ENCODE results near the gene LSAMP.
"Not testable (repeated sequence)": the region's sequence is repeated elsewhere in the genome, so short reads cannot be mapped to it uniquely, and the experiment has no call there.

The LSAMP gene

GRCh38 chr3:116093374-116093773 is 351.9 kb downstream of the LSAMP start:
- DNase-seq, result no peak

GRCh38 chr3:116087426-116087825 is 357.9 kb downstream of the LSAMP start:
- no peak for DNase-seq

- no peak for DNase-seq
These were observed 360.1 kb downstream of the LSAMP start for GRCh38 chr3:116084999-116085791.

- DNase-seq, result no peak
These were observed 361.6 kb downstream of the LSAMP start for GRCh38 chr3:116083683-116084082.

- DNase-seq, result no peak
These were observed 366.7 kb downstream of the LSAMP start for GRCh38 chr3:116078561-116078960.

- no peak for DNase-seq
These were observed 367.7 kb downstream of the LSAMP start for GRCh38 chr3:116077557-116077956.

GRCh38 chr3:116077059-116077458 is 368.2 kb downstream of the LSAMP start:
- no peak for DNase-seq

- not testable (repeated sequence) for DNase-seq
These were observed 374.6 kb downstream of the LSAMP start for GRCh38 chr3:116070516-116071278.

GRCh38 chr3:116070061-116070460 is 375.2 kb downstream of the LSAMP start:
- no peak for DNase-seq

GRCh38 chr3:116069024-116069423 is 376.3 kb downstream of the LSAMP start:
- no peak for DNase-seq

- no peak for DNase-seq
These were observed 378.0 kb downstream of the LSAMP start for GRCh38 chr3:116067326-116067725.

GRCh38 chr3:116065501-116065900 is 379.8 kb downstream of the LSAMP start:
- no peak for DNase-seq

- no peak for DNase-seq
These were observed 380.6 kb downstream of the LSAMP start for GRCh38 chr3:116064646-116065045.

- no peak for DNase-seq
These were observed 385.7 kb downstream of the LSAMP start for GRCh38 chr3:116059421-116060096.

- no peak for DNase-seq
These were observed 386.4 kb downstream of the LSAMP start for GRCh38 chr3:116058844-116059243.

- no peak for DNase-seq
These were observed 387.8 kb downstream of the LSAMP start for GRCh38 chr3:116057400-116058006.

GRCh38 chr3:116056280-116056679 is 389.0 kb downstream of the LSAMP start:
- DNase-seq, result no peak

- no peak for DNase-seq
These were observed 392.3 kb downstream of the LSAMP start for GRCh38 chr3:116053017-116053416.

- DNase-seq, result no peak
These were observed 392.7 kb downstream of the LSAMP start for GRCh38 chr3:116052602-116053001.

- DNase-seq, result no peak
These were observed 393.7 kb downstream of the LSAMP start for GRCh38 chr3:116051586-116051985.

GRCh38 chr3:116051040-116051439 is 394.2 kb downstream of the LSAMP start:
- DNase-seq, result no peak

- DNase-seq, result no peak
These were observed 394.9 kb downstream of the LSAMP start for GRCh38 chr3:116050311-116050915.

GRCh38 chr3:116048991-116049390 is 396.3 kb downstream of the LSAMP start:
- no peak for DNase-seq
